ENCODE measurements around the gene PYGB.

Gene PYGB

DNA sequence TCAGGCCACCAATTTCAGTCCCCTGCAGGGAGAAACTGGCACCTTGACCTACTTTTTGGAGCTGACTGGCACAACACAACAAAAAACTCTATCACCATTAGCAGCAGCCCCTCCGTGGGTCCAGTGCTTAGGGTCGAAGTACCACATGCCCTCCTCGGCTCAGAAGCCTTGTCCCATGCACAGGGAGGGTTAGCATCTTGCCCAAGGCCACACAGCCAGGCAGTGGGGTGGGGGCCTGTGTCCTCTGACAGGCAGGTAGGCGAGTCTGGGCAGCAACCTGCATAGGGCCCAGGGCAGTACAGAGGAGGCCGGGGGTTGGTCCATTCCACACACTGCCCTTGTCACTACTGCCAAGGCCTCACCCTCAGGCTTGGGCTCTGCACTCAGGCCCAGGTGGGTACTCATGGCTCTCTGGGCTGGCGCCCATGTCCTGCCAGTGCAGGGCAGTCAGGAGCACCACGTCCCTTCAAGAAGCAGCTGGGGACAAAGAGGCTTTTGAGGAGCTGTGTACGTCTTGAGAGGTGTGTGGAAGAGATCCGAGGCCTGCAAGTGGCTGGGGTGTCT is 53.6 kb downstream of the PYGB start:
- no peak for ATAC-seq
- TF ChIP-seq GLIS3 (CRISPR knock-in tag; IDR thresholded peaks at IDR 0.05) (no peak), ISL1 (CRISPR knock-in tag; IDR thresholded peaks at IDR 0.05) (no peak), RARB (CRISPR knock-in tag; IDR thresholded peaks at IDR 0.05) (no peak), TOX (CRISPR knock-in tag; IDR thresholded peaks at IDR 0.05; ENCODE audit: borderline replicate concordance) (no peak), ZNF565 (CRISPR knock-in tag; conservative IDR thresholded peaks at IDR 0.05; ENCODE audit: low read depth) (no peak), ZNF70 (CRISPR knock-in tag; IDR thresholded peaks at IDR 0.05) (no peak), ARNTL (CRISPR knock-in tag; IDR thresholded peaks at IDR 0.05; ENCODE audit: borderline replicate concordance, low read depth) (no peak), OSR1 (CRISPR knock-in tag; IDR thresholded peaks at IDR 0.05) (no peak), ZFP30 (CRISPR knock-in tag; IDR thresholded peaks at IDR 0.05) (no peak), ZC3H10 (CRISPR knock-in tag; IDR thresholded peaks at IDR 0.05) (no peak), ZNF8 (CRISPR knock-in tag; IDR thresholded peaks at IDR 0.05) (no peak), TCF4 (CRISPR knock-in tag; IDR thresholded peaks at IDR 0.05; ENCODE audit: borderline replicate concordance) (no peak), ZFP3 (CRISPR knock-in tag; IDR thresholded peaks at IDR 0.05) (no peak)
- TF ChIP-seq, protein P1, sequence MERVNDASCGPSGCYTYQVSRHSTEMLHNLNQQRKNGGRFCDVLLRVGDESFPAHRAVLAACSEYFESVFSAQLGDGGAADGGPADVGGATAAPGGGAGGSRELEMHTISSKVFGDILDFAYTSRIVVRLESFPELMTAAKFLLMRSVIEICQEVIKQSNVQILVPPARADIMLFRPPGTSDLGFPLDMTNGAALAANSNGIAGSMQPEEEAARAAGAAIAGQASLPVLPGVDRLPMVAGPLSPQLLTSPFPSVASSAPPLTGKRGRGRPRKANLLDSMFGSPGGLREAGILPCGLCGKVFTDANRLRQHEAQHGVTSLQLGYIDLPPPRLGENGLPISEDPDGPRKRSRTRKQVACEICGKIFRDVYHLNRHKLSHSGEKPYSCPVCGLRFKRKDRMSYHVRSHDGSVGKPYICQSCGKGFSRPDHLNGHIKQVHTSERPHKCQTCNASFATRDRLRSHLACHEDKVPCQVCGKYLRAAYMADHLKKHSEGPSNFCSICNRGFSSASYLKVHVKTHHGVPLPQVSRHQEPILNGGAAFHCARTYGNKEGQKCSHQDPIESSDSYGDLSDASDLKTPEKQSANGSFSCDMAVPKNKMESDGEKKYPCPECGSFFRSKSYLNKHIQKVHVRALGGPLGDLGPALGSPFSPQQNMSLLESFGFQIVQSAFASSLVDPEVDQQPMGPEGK (CRISPR knock-in tag; IDR thresholded peaks at IDR 0.05; ENCODE audit: borderline replicate concordance): no peak
- TF ChIP-seq, protein P2, sequence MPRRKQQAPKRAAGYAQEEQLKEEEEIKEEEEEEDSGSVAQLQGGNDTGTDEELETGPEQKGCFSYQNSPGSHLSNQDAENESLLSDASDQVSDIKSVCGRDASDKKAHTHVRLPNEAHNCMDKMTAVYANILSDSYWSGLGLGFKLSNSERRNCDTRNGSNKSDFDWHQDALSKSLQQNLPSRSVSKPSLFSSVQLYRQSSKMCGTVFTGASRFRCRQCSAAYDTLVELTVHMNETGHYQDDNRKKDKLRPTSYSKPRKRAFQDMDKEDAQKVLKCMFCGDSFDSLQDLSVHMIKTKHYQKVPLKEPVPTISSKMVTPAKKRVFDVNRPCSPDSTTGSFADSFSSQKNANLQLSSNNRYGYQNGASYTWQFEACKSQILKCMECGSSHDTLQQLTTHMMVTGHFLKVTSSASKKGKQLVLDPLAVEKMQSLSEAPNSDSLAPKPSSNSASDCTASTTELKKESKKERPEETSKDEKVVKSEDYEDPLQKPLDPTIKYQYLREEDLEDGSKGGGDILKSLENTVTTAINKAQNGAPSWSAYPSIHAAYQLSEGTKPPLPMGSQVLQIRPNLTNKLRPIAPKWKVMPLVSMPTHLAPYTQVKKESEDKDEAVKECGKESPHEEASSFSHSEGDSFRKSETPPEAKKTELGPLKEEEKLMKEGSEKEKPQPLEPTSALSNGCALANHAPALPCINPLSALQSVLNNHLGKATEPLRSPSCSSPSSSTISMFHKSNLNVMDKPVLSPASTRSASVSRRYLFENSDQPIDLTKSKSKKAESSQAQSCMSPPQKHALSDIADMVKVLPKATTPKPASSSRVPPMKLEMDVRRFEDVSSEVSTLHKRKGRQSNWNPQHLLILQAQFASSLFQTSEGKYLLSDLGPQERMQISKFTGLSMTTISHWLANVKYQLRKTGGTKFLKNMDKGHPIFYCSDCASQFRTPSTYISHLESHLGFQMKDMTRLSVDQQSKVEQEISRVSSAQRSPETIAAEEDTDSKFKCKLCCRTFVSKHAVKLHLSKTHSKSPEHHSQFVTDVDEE (CRISPR knock-in tag; IDR thresholded peaks at IDR 0.05): no peak
- TF ChIP-seq, protein P3, sequence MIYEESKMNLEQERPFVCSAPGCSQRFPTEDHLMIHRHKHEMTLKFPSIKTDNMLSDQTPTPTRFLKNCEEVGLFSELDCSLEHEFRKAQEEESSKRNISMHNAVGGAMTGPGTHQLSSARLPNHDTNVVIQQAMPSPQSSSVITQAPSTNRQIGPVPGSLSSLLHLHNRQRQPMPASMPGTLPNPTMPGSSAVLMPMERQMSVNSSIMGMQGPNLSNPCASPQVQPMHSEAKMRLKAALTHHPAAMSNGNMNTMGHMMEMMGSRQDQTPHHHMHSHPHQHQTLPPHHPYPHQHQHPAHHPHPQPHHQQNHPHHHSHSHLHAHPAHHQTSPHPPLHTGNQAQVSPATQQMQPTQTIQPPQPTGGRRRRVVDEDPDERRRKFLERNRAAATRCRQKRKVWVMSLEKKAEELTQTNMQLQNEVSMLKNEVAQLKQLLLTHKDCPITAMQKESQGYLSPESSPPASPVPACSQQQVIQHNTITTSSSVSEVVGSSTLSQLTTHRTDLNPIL (CRISPR knock-in tag; IDR thresholded peaks at IDR 0.05; ENCODE audit: low read depth): no peak
- TF ChIP-seq, protein P4, sequence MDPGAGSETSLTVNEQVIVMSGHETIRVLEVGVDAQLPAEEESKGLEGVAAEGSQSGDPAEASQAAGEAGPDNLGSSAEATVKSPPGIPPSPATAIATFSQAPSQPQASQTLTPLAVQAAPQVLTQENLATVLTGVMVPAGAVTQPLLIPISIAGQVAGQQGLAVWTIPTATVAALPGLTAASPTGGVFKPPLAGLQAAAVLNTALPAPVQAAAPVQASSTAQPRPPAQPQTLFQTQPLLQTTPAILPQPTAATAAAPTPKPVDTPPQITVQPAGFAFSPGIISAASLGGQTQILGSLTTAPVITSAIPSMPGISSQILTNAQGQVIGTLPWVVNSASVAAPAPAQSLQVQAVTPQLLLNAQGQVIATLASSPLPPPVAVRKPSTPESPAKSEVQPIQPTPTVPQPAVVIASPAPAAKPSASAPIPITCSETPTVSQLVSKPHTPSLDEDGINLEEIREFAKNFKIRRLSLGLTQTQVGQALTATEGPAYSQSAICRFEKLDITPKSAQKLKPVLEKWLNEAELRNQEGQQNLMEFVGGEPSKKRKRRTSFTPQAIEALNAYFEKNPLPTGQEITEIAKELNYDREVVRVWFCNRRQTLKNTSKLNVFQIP (CRISPR knock-in tag; IDR thresholded peaks at IDR 0.05; ENCODE audit: borderline replicate concordance, low read depth): no peak
- TF ChIP-seq, protein P5, sequence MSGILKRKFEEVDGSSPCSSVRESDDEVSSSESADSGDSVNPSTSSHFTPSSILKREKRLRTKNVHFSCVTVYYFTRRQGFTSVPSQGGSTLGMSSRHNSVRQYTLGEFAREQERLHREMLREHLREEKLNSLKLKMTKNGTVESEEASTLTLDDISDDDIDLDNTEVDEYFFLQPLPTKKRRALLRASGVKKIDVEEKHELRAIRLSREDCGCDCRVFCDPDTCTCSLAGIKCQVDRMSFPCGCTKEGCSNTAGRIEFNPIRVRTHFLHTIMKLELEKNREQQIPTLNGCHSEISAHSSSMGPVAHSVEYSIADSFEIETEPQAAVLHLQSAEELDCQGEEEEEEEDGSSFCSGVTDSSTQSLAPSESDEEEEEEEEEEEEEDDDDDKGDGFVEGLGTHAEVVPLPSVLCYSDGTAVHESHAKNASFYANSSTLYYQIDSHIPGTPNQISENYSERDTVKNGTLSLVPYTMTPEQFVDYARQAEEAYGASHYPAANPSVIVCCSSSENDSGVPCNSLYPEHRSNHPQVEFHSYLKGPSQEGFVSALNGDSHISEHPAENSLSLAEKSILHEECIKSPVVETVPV (CRISPR knock-in tag; IDR thresholded peaks at IDR 0.05): no peak

DNA sequence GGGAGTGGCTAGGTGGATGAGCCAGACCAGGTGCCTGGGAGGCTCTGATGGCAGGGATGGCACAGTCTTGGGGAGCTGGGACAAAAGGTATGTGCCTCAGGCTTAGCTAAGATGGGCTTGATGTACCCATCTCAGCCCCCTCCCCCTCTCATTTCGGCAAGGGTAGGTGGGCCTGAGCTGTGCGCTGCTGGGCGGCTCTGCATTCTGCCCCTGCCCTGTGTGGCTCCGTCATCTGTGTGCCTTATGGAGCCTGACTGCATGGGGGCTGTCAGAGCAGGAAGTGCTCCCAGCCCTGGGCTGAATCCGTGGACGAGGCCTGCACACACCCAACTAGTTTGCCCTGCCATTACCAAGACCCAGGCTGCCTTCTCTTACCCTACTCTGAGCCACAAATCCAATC is 54.7 kb downstream of the PYGB start:
- TF ChIP-seq GLIS3 (CRISPR knock-in tag; IDR thresholded peaks at IDR 0.05) (no peak), ZC3H10 (CRISPR knock-in tag; IDR thresholded peaks at IDR 0.05) (no peak), RARB (CRISPR knock-in tag; IDR thresholded peaks at IDR 0.05) (no peak), ARNTL (CRISPR knock-in tag; IDR thresholded peaks at IDR 0.05; ENCODE audit: borderline replicate concordance, low read depth) (no peak), ZFP30 (CRISPR knock-in tag; IDR thresholded peaks at IDR 0.05) (no peak), OSR1 (CRISPR knock-in tag; IDR thresholded peaks at IDR 0.05) (no peak), ZNF70 (CRISPR knock-in tag; IDR thresholded peaks at IDR 0.05) (no peak), CSDC2 (CRISPR knock-in tag; IDR thresholded peaks at IDR 0.05) (no peak), TCF4 (CRISPR knock-in tag; IDR thresholded peaks at IDR 0.05; ENCODE audit: borderline replicate concordance) (no peak), ZNF8 (CRISPR knock-in tag; IDR thresholded peaks at IDR 0.05) (no peak), ESRRG (CRISPR knock-in tag; IDR thresholded peaks at IDR 0.05) (no peak), ZFP3 (CRISPR knock-in tag; IDR thresholded peaks at IDR 0.05) (no peak), TOX (CRISPR knock-in tag; IDR thresholded peaks at IDR 0.05; ENCODE audit: borderline replicate concordance) (no peak), SNAI2 (CRISPR knock-in tag; IDR thresholded peaks at IDR 0.05) (no peak)
- TF ChIP-seq, protein P3 (CRISPR knock-in tag; IDR thresholded peaks at IDR 0.05; ENCODE audit: low read depth): no peak
- TF ChIP-seq, protein P5 (CRISPR knock-in tag; IDR thresholded peaks at IDR 0.05): no peak
- TF ChIP-seq, protein P2 (CRISPR knock-in tag; IDR thresholded peaks at IDR 0.05): no peak
- ATAC-seq: no peak
